NT2/D1 (cell line): ENCODE measurements around the gene HSPG2.

Experiments used
- DNase-seq: peaks from one replicate; pipeline ENCODE4 v3.0.0-alpha.2; 2011; ENCODE audit warnings: low read depth, low spot score
- H3K27me3 ChIP-seq: 2 replicates; pipeline ENCODE4 v1.6.0; 2011; ENCODE audit warnings: mild to moderate bottlenecking; ENCODE audit not compliant: insufficient read length, insufficient read depth
- H3K36me3 ChIP-seq: 2 replicates; pipeline ENCODE4 v1.6.1; 2011; ENCODE audit warnings: mild to moderate bottlenecking, low read length, mixed read lengths; ENCODE audit not compliant: insufficient read depth, insufficient read length
- H3K4me1 ChIP-seq: 2 replicates; pipeline ENCODE4 v1.5.1; 2011; ENCODE audit not compliant: insufficient read depth, insufficient read length
- H3K4me3 ChIP-seq: 2 replicates; pipeline ENCODE4 v1.5.1; 2011; ENCODE audit warnings: low read depth; ENCODE audit not compliant: insufficient read length
- H3K9ac ChIP-seq: 2 replicates; pipeline ENCODE4 v1.6.0; 2011; ENCODE audit warnings: low read depth; ENCODE audit not compliant: insufficient read length
- H3K9me3 ChIP-seq: 2 replicates; pipeline ENCODE4 v1.5.1; 2011; ENCODE audit warnings: mild to moderate bottlenecking, low read length; ENCODE audit not compliant: insufficient read depth
- SUZ12 ChIP-seq: IDR thresholded peaks from 2 replicates; pipeline ENCODE4 v1.6.1; 2011; ENCODE audit not compliant: insufficient read length, insufficient read depth; ENCODE audit errors: extremely low read depth
- YY1 ChIP-seq: IDR thresholded peaks from 2 replicates; pipeline ENCODE4 v1.6.1; 2011; ENCODE audit not compliant: insufficient read length, insufficient read depth
- ZNF274 ChIP-seq: IDR thresholded peaks from 2 replicates; pipeline ENCODE4 v1.6.1; 2011; ENCODE audit warnings: mild to moderate bottlenecking, low read depth, low read length

HSPG2 gene

GRCh38 chr1:21956720-21957552 is 19.8 kb upstream of the HSPG2 start:
- Histone ChIP-seq H3K4me3 (no peak overlapping the region), H3K27me3 (no peaks in the 10 kb centered on the region), H3K36me3 (no peaks in the 10 kb centered on the region), H3K4me1 (peaks cover 17% of the 10 kb centered on the region), H3K9me3 (no peaks in the 10 kb centered on the region), H3K9ac (no peak overlapping the region)
- TF ChIP-seq ZNF274, result no peak
- no peak for TF ChIP-seq SUZ12
- TF ChIP-seq YY1, result no peak
- no peak for DNase-seq

GRCh38 chr1:21955501-21956281 is 18.6 kb upstream of the HSPG2 start:
- DNase-seq, result no peak
- no peaks in the 10 kb centered on the region for H3K27me3 ChIP-seq
- no peaks in the 10 kb centered on the region for H3K36me3 ChIP-seq
- H3K9ac ChIP-seq, result no peak overlapping the region
- H3K9me3 ChIP-seq, result no peaks in the 10 kb centered on the region
- no peak overlapping the region for H3K4me3 ChIP-seq
- peaks cover 17% of the 10 kb centered on the region for H3K4me1 ChIP-seq
- TF ChIP-seq ZNF274 (no peak), SUZ12 (no peak), YY1 (no peak)

GRCh38 chr1:21955058-21955457 is 17.9 kb upstream of the HSPG2 start:
- Histone ChIP-seq H3K9ac (no peak overlapping the region), H3K9me3 (no peaks in the 10 kb centered on the region), H3K4me1 (peaks cover 17% of the 10 kb centered on the region), H3K27me3 (no peaks in the 10 kb centered on the region), H3K36me3 (no peaks in the 10 kb centered on the region), H3K4me3 (no peak overlapping the region)
- TF ChIP-seq SUZ12, result no peak
- no peak for TF ChIP-seq ZNF274
- no peak for TF ChIP-seq YY1
- DNase-seq, result no peak

- no peak overlapping the region for H3K9ac ChIP-seq
- H3K4me3 ChIP-seq, result no peak overlapping the region
- no peak for DNase-seq
- H3K9me3 ChIP-seq, result no peaks in the 10 kb centered on the region
- TF ChIP-seq YY1, result no peak
- TF ChIP-seq SUZ12, result no peak
- TF ChIP-seq ZNF274, result no peak
- H3K27me3 ChIP-seq, result no peaks in the 10 kb centered on the region
- H3K36me3 ChIP-seq, result no peaks in the 10 kb centered on the region
- H3K4me1 ChIP-seq, result peaks cover 17% of the 10 kb centered on the region
Measured at GRCh38 chr1:21952786-21953520, 15.8 kb upstream of the HSPG2 start.

GRCh38 chr1:21951226-21951870 is 14.2 kb upstream of the HSPG2 start:
- Histone ChIP-seq H3K4me1 (peaks cover 16% of the 10 kb centered on the region), H3K9ac (no peak overlapping the region), H3K27me3 (no peaks in the 10 kb centered on the region), H3K36me3 (no peaks in the 10 kb centered on the region), H3K9me3 (no peaks in the 10 kb centered on the region), H3K4me3 (no peak overlapping the region)
- TF ChIP-seq YY1, result no peak
- no peak for TF ChIP-seq SUZ12
- TF ChIP-seq ZNF274, result no peak
- no peak for DNase-seq

- no peak for TF ChIP-seq YY1
- TF ChIP-seq ZNF274, result no peak
- no peak for TF ChIP-seq SUZ12
- peaks cover 13% of the 10 kb centered on the region for H3K4me1 ChIP-seq
- no peaks in the 10 kb centered on the region for H3K9me3 ChIP-seq
- H3K9ac ChIP-seq, result no peak overlapping the region
- no peaks in the 10 kb centered on the region for H3K36me3 ChIP-seq
- H3K4me3 ChIP-seq, result no peak overlapping the region
- no peaks in the 10 kb centered on the region for H3K27me3 ChIP-seq
- no peak for DNase-seq
Measured at GRCh38 chr1:21950734-21951133, 13.6 kb upstream of the HSPG2 start.
